Measurements from ENCODE around the gene CCDC12. TPM values are rescaled to one million over a fixed set of nuclear protein-coding genes. Genes with fewer than 3 reads are reported as not detected.

CCDC12 gene
- total RNA-seq, 2 donors from 2014 or later, result 46.7 to 47.8 TPM

DNA sequence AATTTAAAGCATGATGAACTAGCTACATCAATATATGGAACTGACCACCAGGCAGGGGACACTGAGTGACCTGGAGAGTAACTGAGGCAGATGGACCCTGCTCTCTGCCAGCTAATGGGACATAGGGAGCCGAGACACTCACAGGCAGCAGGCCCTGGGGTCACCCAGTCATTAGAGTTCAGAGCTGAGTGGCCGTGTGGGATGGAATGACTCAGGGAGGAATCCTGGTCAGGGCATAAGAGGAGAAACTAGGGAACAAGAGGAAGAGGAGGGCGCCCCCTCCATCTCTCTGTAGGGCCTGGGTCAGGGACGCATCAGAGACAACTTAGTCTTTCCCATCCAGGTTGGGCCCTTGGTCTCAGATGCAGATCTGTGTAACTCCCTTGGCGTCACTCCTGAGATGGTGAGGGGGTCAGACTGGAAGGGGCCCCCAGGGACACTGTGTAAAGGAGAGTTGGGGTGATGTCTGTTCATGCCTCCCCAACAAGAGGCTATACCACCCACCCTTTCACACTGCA is 39.8 kb downstream of the CCDC12 start:
- WGBS, 2 experiments (ENCODE audit: insufficient coverage in 1 of 2, insufficient read length in 1 of 2), result 88 to 92% methylated on average over 2 to 5 of the region's 5 CpGs
- H3K4me3 Mint-ChIP-seq, result no peak overlapping the region
- H3K27ac ChIP-seq (ENCODE audit: low read depth, low read length), result no peak overlapping the region
- no peaks in the 10 kb centered on the region for H3K9me3 ChIP-seq (ENCODE audit: control insufficient read depth, low read length)
- H3K9me3 Mint-ChIP-seq, result no peaks in the 10 kb centered on the region
- H3K4me3 ChIP-seq (ENCODE audit: low read length), result no peak overlapping the region
- DNase-seq, result no peak
- TF ChIP-seq CTCF (conservative IDR thresholded peaks at IDR 0.05), result no peak
- no peak overlapping the region for H3K9ac ChIP-seq (ENCODE audit: extremely low read depth, low read length, poor library complexity, severe bottlenecking)
- H3K27ac Mint-ChIP-seq, result peak overlapping the region; percentile 95
- H3K36me3 Mint-ChIP-seq (ENCODE audit: low read depth), result peaks cover 34% of the 10 kb centered on the region
- H3K4me1 Mint-ChIP-seq, result peaks cover 35% of the 10 kb centered on the region
- H3K27me3 ChIP-seq (ENCODE audit: control insufficient read depth, insufficient read depth, low read length, poor library complexity, severe bottlenecking), result no peaks in the 10 kb centered on the region
- H3K4me1 ChIP-seq (ENCODE audit: control insufficient read depth, insufficient read depth, low read length), result peaks cover 11% of the 10 kb centered on the region
- H3K36me3 ChIP-seq (ENCODE audit: control insufficient read depth, insufficient read depth, low read length), result peaks cover 60% of the 10 kb centered on the region
- no peaks in the 10 kb centered on the region for H3K27me3 Mint-ChIP-seq (ENCODE audit: insufficient read depth)

DNA sequence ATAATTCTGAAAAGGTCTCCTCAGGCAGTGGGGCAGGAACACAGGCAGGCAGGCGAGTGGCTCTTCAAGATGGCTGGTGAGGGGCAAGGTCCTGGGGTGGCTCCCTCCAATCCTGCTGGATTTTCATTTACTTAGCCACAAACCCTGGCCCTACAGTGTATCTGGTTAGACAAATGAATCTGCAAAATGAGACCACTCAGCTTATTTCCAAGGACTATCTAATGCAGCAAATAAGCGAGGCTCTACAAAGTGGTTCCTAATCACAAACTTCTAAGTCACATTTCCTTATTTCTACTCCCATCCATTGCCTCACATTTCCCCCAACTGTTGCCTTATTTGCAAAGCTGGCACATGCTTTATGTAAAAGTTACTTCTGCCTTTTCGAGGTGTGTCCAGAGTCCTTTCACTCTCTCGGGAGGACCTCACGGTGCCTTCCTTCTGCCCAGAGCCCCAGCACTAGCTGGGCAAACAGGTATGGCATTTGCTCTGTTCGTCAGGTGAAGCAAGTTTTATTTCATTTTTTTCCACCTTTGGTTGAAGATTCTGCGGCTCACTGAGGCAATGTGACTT is 40.5 kb downstream of the CCDC12 start:
- Histone ChIP-seq H3K9ac (ENCODE audit: extremely low read depth, low read length, poor library complexity, severe bottlenecking) (no peak overlapping the region), H3K27ac (ENCODE audit: low read depth, low read length) (peak overlapping the region; percentile 29), H3K27me3 (ENCODE audit: control insufficient read depth, insufficient read depth, low read length, poor library complexity, severe bottlenecking) (no peaks in the 10 kb centered on the region), H3K4me1 (ENCODE audit: control insufficient read depth, insufficient read depth, low read length) (peaks cover 11% of the 10 kb centered on the region), H3K9me3 (ENCODE audit: control insufficient read depth, low read length) (no peaks in the 10 kb centered on the region), H3K36me3 (ENCODE audit: control insufficient read depth, insufficient read depth, low read length) (peaks cover 59% of the 10 kb centered on the region), H3K4me3 (ENCODE audit: low read length) (no peak overlapping the region)
- 88 to 92% methylated on average over 6 to 7 of the region's 7 CpGs for WGBS, 2 experiments (ENCODE audit: insufficient coverage in 1 of 2, insufficient read length in 1 of 2)
- H3K4me1 Mint-ChIP-seq, result peaks cover 35% of the 10 kb centered on the region
- DNase-seq, result no peak
- no peaks in the 10 kb centered on the region for H3K27me3 Mint-ChIP-seq (ENCODE audit: insufficient read depth)
- peak overlapping the region; percentile 95 for H3K27ac Mint-ChIP-seq
- peaks cover 34% of the 10 kb centered on the region for H3K36me3 Mint-ChIP-seq (ENCODE audit: low read depth)
- no peak for TF ChIP-seq CTCF (conservative IDR thresholded peaks at IDR 0.05)
- no peaks in the 10 kb centered on the region for H3K9me3 Mint-ChIP-seq
- H3K4me3 Mint-ChIP-seq, result no peak overlapping the region

- Histone ChIP-seq H3K4me3 (ENCODE audit: low read length) (peak overlapping the region; percentile 46), H3K9me3 (ENCODE audit: control insufficient read depth, low read length) (no peaks in the 10 kb centered on the region), H3K36me3 (ENCODE audit: control insufficient read depth, insufficient read depth, low read length) (peaks cover 52% of the 10 kb centered on the region), H3K27me3 (ENCODE audit: control insufficient read depth, insufficient read depth, low read length, poor library complexity, severe bottlenecking) (no peaks in the 10 kb centered on the region), H3K4me1 (ENCODE audit: control insufficient read depth, insufficient read depth, low read length) (peaks cover 11% of the 10 kb centered on the region), H3K27ac (ENCODE audit: low read depth, low read length) (no peak overlapping the region), H3K9ac (ENCODE audit: extremely low read depth, low read length, poor library complexity, severe bottlenecking) (no peak overlapping the region)
- peaks cover 30% of the 10 kb centered on the region for H3K36me3 Mint-ChIP-seq (ENCODE audit: low read depth)
- no peaks in the 10 kb centered on the region for H3K9me3 Mint-ChIP-seq
- H3K4me1 Mint-ChIP-seq, result peaks cover 31% of the 10 kb centered on the region
- WGBS, 2 experiments (ENCODE audit: insufficient coverage in 1 of 2, insufficient read length in 1 of 2), result 79 to 90% methylated on average over 2 to 6 of the region's 7 CpGs
- peak overlapping the region; percentile 95 for H3K27ac Mint-ChIP-seq
- TF ChIP-seq CTCF (conservative IDR thresholded peaks at IDR 0.05), result peak; percentile 84
- no peaks in the 10 kb centered on the region for H3K27me3 Mint-ChIP-seq (ENCODE audit: insufficient read depth)
- H3K4me3 Mint-ChIP-seq, result no peak overlapping the region
- DNase-seq, result peak; percentile 94
Measured at GRCh38 chr3:46935168-46935858, 41.2 kb downstream of the CCDC12 start.
